GM18861 (cell line): ENCODE data around the gene SELENOI.
"Not testable (repeated sequence)": the region's sequence is repeated elsewhere in the genome, so short reads cannot be mapped to it uniquely, and the experiment has no call there.

Experiments
- ATAC-seq: cut with Tn5 transposase; IDR thresholded peaks from one replicate; pipeline ENCODE4 v1.9.1; 2021; ENCODE audit not compliant: unreplicated experiment

Gene SELENOI

GRCh38 chr2:26356111-26356510, 10.2 kb downstream of the SELENOI start:
- no peak for ATAC-seq

- no peak for ATAC-seq
Observed at GRCh38 chr2:26356771-26357170, 10.8 kb downstream of the SELENOI start.

GRCh38 chr2:26359886-26360473, 14.0 kb downstream of the SELENOI start:
- ATAC-seq = no peak

GRCh38 chr2:26363323-26363722, 17.4 kb downstream of the SELENOI start:
- ATAC-seq = no peak

- no peak for ATAC-seq
Observed at GRCh38 chr2:26363958-26364357, 18.0 kb downstream of the SELENOI start.

- no peak for ATAC-seq
Observed at GRCh38 chr2:26364669-26365068, 18.7 kb downstream of the SELENOI start.

- ATAC-seq = no peak
Observed at GRCh38 chr2:26366957-26367356, 21.0 kb downstream of the SELENOI start.

GRCh38 chr2:26369664-26370063, 23.7 kb downstream of the SELENOI start:
- ATAC-seq = not testable (repeated sequence)

GRCh38 chr2:26370909-26371308, 25.0 kb downstream of the SELENOI start:
- not testable (repeated sequence) for ATAC-seq

- no peak for ATAC-seq
Observed at GRCh38 chr2:26376799-26377198, 30.9 kb downstream of the SELENOI start.

- ATAC-seq = no peak
Observed at GRCh38 chr2:26380281-26380680, 34.3 kb downstream of the SELENOI start.

- no peak for ATAC-seq
Observed at GRCh38 chr2:26382564-26382963, 36.6 kb downstream of the SELENOI start.

GRCh38 chr2:26384183-26384582, 38.2 kb downstream of the SELENOI start:
- no peak for ATAC-seq

- no peak for ATAC-seq
Observed at GRCh38 chr2:26384597-26384996, 38.7 kb downstream of the SELENOI start.

GRCh38 chr2:26387189-26387588, 41.2 kb downstream of the SELENOI start:
- no peak for ATAC-seq

- no peak for ATAC-seq
Observed at GRCh38 chr2:26394694-26395093, 48.8 kb downstream of the SELENOI start.

- ATAC-seq = no peak
Observed at GRCh38 chr2:26395394-26395793, 49.5 kb downstream of the SELENOI start.

- ATAC-seq = no peak
Observed at GRCh38 chr2:26396734-26397298, 50.9 kb downstream of the SELENOI start.

- ATAC-seq = no peak
Observed at GRCh38 chr2:26399771-26400376, 53.9 kb downstream of the SELENOI start.

GRCh38 chr2:26400723-26401122, 54.8 kb downstream of the SELENOI start:
- ATAC-seq = no peak

- no peak for ATAC-seq
Observed at GRCh38 chr2:26401739-26402541, 56.0 kb downstream of the SELENOI start, which contains the start of gene DRC1. Gene DRC1, plus strand, starts transcription at chr2:26401920. Its CDS starts 70 bp downstream, at chr2:26401990.

GRCh38 chr2:26407526-26407925, 61.6 kb downstream of the SELENOI start:
- no peak for ATAC-seq
